GM15510 (cell line): Measurements from ENCODE around the gene REX1BD.

Source experiments
- POLR2A ChIP-seq: IDR thresholded peaks from 3 replicates; pipeline ENCODE4 v1.6.1; 2011; ENCODE audit warnings: borderline replicate concordance; ENCODE audit not compliant: insufficient read length; ENCODE audit errors: extremely low read depth

REX1BD gene

DNA sequence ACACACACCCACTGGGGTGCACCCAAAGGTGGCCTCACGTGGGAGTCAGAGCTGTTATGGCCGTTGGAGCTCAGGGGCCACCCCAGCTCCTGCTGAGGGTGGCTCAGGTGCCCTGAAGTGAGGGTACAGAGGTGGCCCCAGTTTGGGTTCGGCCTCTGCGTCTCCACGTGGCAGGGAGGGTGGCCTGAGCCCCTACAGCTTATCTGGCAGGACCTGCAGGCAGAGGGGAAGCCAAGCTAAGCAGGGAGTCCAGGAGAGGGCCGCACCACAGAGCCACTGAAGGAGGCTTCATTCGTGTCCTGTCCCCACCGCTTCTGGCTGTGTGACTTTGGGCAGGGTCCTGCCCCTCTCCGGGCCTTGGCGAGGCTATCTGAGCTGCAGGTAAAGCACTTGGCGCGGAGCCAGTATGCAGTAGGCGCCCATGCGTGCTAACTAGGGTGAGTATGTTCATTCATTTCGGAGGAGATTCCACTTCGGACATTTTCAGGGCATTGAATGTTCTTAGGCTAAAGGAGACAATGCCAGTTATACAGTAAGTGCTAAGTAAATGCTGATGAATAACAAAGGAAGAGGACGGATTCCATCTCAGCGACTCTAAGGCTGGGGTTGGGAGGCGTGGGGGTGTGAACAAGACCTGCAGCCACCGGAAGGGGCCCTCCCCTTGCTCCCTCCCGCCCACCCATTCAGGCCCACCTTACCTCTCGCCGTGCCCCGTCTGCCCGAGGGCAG lies 4.9 kb downstream of the REX1BD start:
- no peak for TF ChIP-seq POLR2A

DNA sequence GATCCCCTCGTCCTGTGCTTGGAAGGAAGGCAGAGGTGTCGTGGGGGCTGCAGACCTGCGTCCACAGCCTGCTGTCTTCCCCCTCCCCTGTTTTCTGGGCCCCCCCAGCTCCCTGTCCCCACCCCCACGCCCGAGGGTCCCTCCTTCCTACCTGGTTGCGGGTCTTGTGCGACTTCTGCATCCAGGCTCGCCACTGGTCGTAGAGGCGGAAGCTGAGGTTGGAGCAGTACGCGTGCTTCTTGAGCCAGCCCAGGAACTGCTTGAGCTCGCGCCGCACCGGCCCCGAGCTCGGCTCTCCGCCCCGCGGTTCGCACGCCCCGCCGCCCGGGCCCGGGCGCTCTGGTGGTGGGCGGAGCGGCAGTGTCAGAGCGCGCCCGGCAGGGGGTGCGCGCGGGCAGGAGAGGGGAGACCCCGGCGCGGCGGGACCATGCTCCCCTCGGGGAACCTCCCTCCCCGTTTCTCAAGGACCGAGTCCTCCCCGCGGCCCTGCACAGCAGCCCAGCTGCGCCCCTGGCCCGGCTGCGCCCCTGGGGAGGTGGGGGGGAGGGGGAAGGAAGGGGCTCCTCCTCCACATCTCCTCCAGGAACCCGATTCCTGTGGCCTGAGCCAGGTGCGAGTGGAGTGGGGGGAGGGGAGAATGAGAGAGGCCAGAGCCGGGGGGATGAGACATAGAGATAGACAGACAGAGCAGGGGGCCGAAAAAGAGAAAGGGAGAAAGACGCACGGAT lies 5.7 kb downstream of the REX1BD start:
- TF ChIP-seq POLR2A, result no peak

DNA sequence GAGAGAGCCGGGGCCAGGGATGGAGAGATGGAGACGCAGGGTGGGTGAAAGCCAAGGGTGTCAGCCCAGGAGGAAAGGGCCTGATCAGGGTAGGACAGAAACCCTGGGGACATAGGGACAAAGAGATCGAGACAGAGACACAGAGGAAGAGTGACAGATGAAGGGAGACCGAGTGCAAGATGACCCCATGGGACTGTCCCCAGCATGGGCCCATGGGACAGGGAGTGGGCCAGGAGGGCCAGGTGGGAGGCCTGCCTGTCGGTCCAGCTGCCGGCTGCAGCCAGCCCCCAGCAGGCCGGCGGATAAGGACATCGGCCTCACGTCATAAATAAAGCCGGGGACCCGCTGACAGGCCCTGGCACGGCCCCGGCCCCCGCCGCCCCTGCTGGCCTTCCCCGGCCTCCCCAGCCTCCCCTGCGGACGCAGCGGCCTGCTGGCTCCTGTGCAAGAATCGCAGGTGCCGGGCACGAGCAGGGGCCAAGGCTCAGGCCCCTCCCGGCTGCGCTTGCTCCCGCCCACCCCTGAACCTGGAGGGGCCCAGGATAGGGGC lies 6.3 kb downstream of the REX1BD start:
- TF ChIP-seq POLR2A, result no peak

DNA sequence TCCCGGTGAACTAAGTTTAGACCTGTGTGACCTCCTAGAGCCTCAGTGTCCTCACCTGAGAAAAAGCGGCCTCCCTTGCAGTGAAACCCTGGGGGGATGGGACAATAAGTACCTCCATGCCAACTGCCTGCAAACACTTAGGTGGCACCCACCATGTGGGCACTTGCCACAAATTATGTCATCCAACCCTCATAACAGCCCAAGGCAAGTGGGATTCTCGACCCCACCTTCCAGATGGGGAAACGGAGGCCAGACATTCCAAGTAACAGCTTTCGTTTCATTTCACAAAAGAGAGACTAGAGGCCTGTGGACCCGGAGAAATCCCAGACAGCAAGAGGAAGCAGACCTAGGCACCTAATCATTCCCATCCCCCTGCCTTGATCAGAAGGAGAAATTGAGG lies 6.9 kb downstream of the REX1BD start:
- no peak for TF ChIP-seq POLR2A

DNA sequence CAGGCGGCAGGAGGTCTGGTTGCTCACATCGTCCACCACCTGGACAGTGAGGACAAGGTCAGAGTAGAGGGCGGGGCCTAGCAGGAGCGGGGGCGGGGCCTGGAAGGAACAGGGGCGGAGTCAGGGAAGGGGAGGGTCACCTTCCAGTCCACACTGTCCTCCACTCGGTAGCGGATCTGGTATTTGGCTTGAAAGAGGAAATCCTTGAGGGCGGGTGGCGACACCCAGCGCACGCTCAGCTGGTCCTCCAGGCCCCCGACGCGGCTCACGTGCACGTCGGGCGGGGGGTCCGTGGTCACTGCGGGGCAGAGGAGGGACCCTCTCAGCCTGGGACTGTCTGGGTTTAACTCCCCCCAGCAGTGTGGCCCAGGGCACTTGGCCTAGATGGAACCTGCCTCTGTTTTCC lies 8.2 kb downstream of the REX1BD start:
- no peak for TF ChIP-seq POLR2A

DNA sequence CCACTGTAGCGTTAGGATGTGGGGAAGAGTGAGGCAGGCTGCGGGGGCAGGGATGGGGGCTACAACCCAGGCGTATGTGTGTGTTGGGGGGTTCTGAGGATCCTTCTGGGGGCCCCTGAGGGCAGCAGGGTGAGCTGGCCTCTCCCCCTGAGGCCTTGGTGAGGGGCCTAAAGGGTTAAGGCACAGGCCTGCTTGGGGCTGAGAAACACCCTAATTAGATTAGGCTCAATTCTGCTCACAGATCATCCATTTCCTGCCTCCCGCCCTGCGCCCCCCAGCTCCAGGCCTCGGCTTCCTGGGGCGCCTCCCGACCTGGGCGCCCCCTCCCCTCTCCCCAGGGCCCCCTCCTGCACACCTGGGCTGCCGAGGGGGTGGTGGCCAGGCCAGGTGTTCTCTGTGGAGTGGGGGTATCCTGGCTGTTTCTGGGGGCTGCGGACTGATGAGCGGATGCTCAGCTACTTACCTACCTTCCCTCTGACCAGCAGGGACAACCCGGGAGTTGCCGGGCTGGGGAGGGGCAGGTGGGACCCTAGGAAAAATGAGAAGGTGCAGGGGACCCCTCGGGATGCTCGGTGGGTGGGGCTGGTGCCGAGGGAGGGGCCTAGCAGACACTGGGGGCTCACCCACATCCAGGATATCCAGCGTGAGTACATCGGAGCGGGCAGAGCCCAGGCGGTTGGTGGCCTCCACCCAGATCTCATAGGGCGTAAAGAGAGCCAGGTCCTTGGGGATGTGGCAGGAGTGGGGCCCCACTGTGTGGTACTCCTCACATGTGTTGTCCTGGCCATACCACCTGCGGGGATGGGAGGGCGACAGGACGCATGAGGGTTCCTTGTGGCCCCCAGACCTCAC lies 9.4 kb downstream of the REX1BD start:
- no peak for TF ChIP-seq POLR2A

DNA sequence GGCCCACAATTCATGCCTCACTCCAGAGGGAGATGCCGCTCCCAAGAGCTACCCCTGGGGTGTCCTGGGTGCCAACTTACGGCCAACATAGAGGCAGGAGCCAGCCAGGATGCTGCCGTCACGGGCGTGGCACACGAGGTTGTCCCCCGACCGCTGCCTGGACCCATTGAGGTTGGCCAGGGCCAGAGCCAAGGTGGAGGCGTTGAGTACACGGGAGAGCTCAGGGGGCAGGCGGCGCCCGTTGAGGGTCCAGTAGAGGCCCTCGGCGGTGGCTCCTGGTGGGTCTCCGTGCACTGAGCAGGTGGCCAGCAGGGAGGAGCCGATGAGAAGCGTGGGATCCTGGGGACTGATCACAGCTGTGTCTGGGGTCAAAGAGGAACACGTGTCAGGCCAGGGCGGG lies 10.9 kb downstream of the REX1BD start:
- TF ChIP-seq POLR2A, result no peak

DNA sequence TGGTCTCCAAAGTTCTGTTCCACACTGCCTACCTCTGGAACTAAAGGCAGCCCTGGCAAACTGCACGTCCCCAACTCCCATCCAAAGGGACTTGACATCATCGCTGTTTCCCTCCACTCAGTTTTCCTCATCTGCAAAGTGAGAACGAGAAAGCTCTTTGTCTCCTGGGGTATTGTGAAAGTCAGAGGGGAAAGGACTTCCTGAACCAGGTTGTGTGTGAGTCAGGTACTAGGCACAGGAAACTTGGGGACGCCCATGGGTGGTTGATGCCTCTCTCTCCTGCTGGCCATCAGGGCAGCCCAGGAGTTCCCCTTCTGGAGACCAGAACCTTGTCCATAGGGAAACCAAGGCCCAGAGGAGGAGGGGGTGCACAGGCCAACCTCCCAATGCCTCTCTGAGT lies 13.3 kb downstream of the REX1BD start:
- no peak for TF ChIP-seq POLR2A

DNA sequence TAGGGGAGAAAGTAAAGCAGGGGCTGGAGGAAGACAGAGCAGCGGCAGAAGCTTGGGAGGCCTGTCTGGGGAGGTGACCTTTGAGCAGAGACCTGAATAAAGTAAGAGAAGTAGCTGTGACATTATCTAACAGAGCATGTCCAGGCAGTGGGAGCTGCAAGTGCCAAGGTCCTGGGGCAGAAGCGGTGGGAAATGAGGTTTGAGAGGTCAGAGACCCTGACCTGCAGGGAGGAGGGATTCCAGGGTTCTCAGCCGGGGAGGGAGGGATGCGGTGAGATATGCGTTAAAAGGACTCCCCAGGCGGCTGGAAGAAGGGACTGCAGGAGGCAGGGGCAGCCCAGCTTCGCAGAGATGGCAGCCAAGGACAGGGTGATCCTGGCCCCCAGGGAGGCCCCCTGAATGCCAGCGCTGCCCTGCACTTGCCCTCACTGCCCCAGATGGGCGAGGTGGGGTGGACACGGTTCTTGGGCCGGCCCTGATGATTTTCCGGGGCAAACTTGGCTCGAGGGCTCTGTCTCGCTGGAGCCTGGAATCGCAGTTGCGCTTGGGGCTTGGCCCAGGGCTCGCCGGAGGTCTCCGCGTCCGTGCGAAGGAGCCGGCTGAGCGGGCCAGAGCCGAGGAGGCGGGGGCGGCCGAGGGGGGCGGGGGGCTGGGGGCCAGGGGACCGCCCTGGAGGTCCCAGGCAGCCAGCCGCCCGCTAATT lies 14.8 kb downstream of the REX1BD start:
- no peak for TF ChIP-seq POLR2A

DNA sequence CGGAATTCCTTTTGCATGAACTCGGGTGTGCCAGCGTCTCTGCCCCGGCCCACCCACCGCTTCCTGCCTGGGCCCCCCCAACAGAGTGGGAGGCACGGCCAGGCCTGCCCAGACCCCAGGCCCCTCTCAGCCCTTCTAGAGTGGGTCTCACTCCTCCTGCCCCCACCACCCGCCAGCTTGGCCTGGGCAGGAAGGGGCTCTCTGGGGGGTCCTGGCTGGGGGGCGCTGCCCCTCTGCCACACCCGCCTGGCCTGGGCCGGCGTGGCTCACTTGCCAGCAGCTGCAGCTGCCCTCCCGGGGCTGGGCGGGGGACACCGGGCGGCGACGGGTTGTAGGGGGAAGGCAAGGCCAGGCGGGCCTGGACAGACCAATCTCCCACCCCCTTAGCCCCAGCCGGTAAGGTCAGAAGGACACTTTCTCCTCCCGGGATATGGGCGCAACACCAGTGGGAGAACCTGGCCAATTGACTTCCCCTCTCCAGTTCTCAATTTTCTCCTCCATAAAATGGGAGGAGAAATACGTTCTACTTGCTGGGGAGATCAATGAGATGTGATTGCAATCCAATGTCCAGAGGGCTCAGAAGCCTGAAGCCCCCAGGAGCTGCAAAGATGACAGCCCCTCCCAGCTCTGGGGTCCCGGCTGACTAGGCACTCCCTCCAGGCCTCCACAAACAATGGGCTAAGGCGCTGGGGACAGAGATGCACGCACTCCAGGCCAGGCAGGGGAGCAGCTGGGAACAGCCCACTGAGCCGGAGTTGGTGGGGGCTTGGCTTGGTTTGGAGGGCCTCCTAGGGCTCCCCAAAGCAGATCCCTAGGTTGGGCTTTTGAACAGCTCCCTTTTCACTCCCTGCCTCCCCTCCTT lies 15.6 kb downstream of the REX1BD start:
- no peak for TF ChIP-seq POLR2A

DNA sequence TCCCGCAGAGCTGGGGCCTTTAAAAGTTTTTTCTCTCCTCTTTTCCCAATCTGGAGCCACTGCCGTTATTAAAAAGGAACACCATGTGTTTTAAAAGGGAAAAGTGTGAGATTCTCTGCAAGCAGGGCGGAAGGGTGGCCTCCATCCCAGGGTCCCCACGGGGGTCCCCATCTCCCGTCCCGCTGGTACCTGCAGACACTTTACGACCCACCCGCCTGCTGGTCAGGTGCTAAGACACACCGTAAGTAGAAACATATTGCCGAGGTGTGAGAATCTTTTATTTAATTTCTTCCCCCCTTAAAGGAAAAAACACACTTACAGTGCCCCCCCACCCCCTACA lies 16.2 kb downstream of the REX1BD start:
- TF ChIP-seq POLR2A, result no peak

DNA sequence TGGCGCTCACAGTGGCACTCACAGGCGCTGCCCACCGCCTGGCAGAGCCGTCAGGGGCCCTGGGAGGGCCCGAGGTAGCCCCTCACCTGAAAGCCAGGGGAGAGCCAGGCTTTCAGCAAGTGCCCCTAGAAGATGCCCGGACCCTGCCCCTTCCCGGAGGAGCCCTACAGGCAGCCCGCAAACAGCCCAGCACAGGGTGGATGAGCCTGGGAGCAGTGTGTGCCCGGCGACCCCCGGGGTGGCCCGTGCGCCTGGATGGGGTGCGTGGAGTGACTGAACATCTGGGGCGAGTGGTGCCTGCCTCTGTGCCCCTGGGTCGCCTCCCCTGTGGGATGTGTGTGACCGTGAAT lies 16.6 kb downstream of the REX1BD start:
- TF ChIP-seq POLR2A, result no peak

DNA sequence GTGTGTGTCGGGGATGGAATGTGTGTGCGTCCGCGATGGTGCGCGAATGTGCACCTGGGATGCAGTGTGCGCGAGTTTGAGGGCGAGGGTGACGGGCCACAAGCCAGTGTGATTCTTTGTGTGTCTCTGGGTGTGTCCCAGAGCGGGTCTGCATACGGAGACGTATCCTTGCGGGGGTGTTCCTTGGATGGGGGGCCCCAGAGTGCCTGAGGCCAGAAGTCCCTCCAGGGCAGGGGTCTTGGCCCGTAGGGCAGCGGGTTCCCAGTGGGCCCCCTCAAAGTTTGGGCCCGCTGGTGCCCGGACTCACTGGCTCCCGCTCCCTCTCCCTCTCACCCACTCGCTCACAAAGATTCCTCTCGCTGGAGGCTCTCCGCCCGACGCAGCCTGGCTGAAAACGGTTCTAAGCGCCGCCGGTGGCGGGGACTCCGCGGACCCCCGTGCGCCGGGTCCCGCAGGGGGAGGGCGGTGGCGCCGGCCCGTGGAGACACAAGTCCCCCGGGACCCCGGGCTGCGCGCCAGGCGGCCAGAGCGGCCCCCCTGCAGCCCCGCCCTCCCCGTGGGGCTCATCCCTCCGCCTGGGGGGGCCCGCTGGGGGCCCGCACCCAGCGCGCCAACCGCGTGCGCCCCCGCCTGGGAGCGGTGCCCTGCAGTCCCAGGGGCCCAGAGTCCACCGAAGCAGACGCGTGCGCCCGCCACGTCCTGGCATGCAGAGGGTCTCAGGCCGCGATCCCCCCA lies 17.1 kb downstream of the REX1BD start:
- TF ChIP-seq POLR2A, result no peak

DNA sequence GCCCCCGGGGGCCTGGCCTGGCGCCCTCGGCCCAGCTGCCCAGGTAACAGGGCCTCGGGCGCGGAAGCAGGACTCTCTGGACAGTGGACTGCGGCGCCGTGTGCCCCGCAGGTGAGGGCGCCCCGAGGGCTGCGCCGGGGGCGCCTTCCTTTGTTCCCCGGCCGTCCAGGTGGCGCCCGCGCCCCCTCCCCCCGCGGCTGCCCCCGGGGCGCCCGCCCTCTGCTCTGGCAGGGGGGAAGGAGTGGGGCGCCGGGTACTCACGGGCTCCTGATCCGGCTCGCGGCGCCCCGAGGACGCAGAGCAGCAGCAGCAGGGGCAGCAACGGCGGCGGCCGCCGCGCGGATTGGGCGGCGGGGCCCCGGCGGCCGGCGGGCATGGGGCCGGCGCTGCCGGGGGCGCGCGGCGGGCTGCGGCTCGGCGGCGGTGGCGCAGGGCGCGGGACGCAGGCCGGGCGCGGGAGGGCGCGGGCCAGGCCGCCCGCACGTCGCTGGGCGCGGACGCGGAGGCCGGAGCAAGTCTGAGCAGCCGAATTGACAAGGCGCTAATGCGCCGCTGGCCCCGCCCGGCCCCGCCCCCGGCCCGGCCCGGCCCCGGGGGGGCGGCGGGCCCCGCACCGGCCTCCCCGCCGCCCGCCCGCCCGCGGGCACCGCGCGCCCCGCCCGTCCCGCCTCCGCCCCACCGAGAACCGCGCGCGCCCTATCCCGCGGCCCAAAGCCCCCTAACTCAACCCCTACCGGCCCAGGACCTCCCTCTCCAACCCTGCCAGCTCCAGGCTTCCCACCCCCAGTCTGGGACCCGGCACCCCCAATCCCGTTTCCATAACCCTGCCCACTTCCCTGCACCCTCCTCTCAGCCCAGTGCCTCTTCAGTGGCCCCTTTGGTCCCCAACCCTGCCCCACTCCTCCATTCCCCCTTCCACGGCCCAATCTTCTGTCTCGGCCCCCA lies 18.0 kb downstream of the REX1BD start, which contains the start of gene CRLF1:
Gene CRLF1 (minus strand): TSS at position 519 of the 945 bp plus-strand sequence. CDS start 143 bp downstream, at position 376.
- no peak for TF ChIP-seq POLR2A
